H7 (cell line): Measurements from ENCODE around the gene SUV39H2. TPM values are rescaled to one million over a fixed set of nuclear protein-coding genes. Genes with fewer than 3 reads are reported as not detected.
"Not testable (repeated sequence)": the region's sequence is repeated elsewhere in the genome, so short reads cannot be mapped to it uniquely, and the experiment has no call there.

Experiments used
- DNase-seq: peaks from one replicate; pipeline ENCODE4 v3.0.0; 2012
- H3K27me3 ChIP-seq: 2 replicates; pipeline ENCODE4 v1.6.0; 2011; ENCODE audit warnings: mild to moderate bottlenecking, low read length; ENCODE audit not compliant: control insufficient read depth, insufficient read depth
- H3K36me3 ChIP-seq: replicated peaks from 2 replicates; pipeline ENCODE4 v1.5.1; 2011; ENCODE audit warnings: low read length; ENCODE audit not compliant: control insufficient read depth, insufficient read depth
- H3K4me3 ChIP-seq: 2 replicates; pipeline ENCODE4 v1.5.1; 2011; ENCODE audit warnings: low read depth, mild to moderate bottlenecking, control low read depth, low read length, moderate library complexity; ENCODE audit not compliant: insufficient read depth
- total RNA-seq: library from RNA; depleted of rRNA; stranded (reverse); fragments of >200 nt; shearing (Covaris generic); gene quantifications from 2 replicates; pipeline ENCODE4 v1.2.3, GENCODE V29; 2014; rRNA removed

SUV39H2 gene
- total RNA-seq, 1 experiment from 2014 or later: 26.8 TPM

GRCh38 chr10:14936584-14936983 lies 57.9 kb downstream of the SUV39H2 start:
- no peaks in the 10 kb centered on the region; the same call in 1 of the 2 replicates for H3K36me3 ChIP-seq

GRCh38 chr10:14938971-14939370 lies 60.3 kb downstream of the SUV39H2 start:
- H3K27me3 ChIP-seq, DNase-seq, H3K4me3 ChIP-seq, H3K36me3 ChIP-seq: not testable (repeated sequence)

More at GRCh38 chr10:14936584-14936983, 57.9 kb downstream of the SUV39H2 start:
- H3K4me3 ChIP-seq: no peak overlapping the region
- no peak for DNase-seq
- no peaks in the 10 kb centered on the region for H3K27me3 ChIP-seq

- H3K27me3 ChIP-seq, DNase-seq, H3K4me3 ChIP-seq, H3K36me3 ChIP-seq: not testable (repeated sequence)
Measured at GRCh38 chr10:14942147-14942949, 63.7 kb downstream of the SUV39H2 start.

GRCh38 chr10:14942950-14943338 lies 64.3 kb downstream of the SUV39H2 start:
- not testable (repeated sequence) for H3K4me3 ChIP-seq, H3K27me3 ChIP-seq, H3K36me3 ChIP-seq, DNase-seq

- Histone ChIP-seq H3K36me3 (peaks cover 2% of the 10 kb centered on the region; the same call in 1 of the 2 replicates), H3K27me3 (no peaks in the 10 kb centered on the region; the same call in 1 of the 2 replicates), H3K4me3 (no peak overlapping the region)
- no peak for DNase-seq
Measured at GRCh38 chr10:14945108-14945507, 66.4 kb downstream of the SUV39H2 start.

- no peak overlapping the region for H3K4me3 ChIP-seq
- H3K27me3 ChIP-seq: peaks cover 2% of the 10 kb centered on the region; the same call in 1 of the 2 replicates
- DNase-seq: no peak
- peaks cover 2% of the 10 kb centered on the region; the same call in 1 of the 2 replicates for H3K36me3 ChIP-seq
Measured at GRCh38 chr10:14947268-14947667, 68.6 kb downstream of the SUV39H2 start.

- Histone ChIP-seq H3K36me3 (peaks cover 2% of the 10 kb centered on the region; the same call in 1 of the 2 replicates), H3K4me3 (no peak overlapping the region), H3K27me3 (peaks cover 2% of the 10 kb centered on the region; the same call in 1 of the 2 replicates)
- no peak for DNase-seq
Measured at GRCh38 chr10:14949291-14949690, 70.6 kb downstream of the SUV39H2 start.

- Histone ChIP-seq H3K27me3 (peaks cover 11% of the 10 kb centered on the region; the same call in 1 of the 2 replicates), H3K4me3 (peak overlapping the region; percentile 71), H3K36me3 (no peaks in the 10 kb centered on the region)
- peak; percentile 64 for DNase-seq
Measured at GRCh38 chr10:14952851-14953423, 74.3 kb downstream of the SUV39H2 start.

GRCh38 chr10:14953424-14954000 lies 74.8 kb downstream of the SUV39H2 start:
- DNase-seq: peak; percentile 78
- Histone ChIP-seq H3K36me3 (no peaks in the 10 kb centered on the region), H3K27me3 (peaks cover 11% of the 10 kb centered on the region; the same call in 1 of the 2 replicates), H3K4me3 (peak overlapping the region; percentile 71)

Other genes with a start within 250 kb of the SUV39H2 start
- 10.1 and 11.3 TPM in 2 replicates for gene FAM107B, start 104.0 kb upstream of the SUV39H2 start, total RNA-seq
- gene CDNF, start 40.8 kb upstream of the SUV39H2 start, total RNA-seq: 0.28 and 2.8 TPM in 2 replicates
- gene HSPA14, start 40.6 kb upstream of the SUV39H2 start, total RNA-seq: 18.5 and 24.0 TPM in 2 replicates
- gene MSANTD7, start 40.6 kb upstream of the SUV39H2 start, total RNA-seq: 17.4 and 23.7 TPM in 2 replicates
- 2.1 and 2.8 TPM in 2 replicates for gene DCLRE1C, start 75.2 kb downstream of the SUV39H2 start, total RNA-seq
- not detected in 2 replicates for gene MEIG1, start 80.5 kb downstream of the SUV39H2 start, total RNA-seq
- gene OLAH, start 165.1 kb downstream of the SUV39H2 start, total RNA-seq: not detected in 2 replicates
- 2.0 and 6.1 TPM in 2 replicates for gene ACBD7, start 209.9 kb downstream of the SUV39H2 start, total RNA-seq
- 17.5 and 18.5 TPM in 2 replicates for gene RPP38, start 218.5 kb downstream of the SUV39H2 start, total RNA-seq